ENCODE measurements around the gene FGF18. TPM values are rescaled to one million over a fixed set of nuclear protein-coding genes. Genes with fewer than 3 reads are reported as not detected.

FGF18 gene
- total and polyA plus RNA-seq, 2 donors (not counting 3 experiments of a cell fraction or from before 2014, with no cell fraction given): 0.04 to 0.27 TPM

DNA sequence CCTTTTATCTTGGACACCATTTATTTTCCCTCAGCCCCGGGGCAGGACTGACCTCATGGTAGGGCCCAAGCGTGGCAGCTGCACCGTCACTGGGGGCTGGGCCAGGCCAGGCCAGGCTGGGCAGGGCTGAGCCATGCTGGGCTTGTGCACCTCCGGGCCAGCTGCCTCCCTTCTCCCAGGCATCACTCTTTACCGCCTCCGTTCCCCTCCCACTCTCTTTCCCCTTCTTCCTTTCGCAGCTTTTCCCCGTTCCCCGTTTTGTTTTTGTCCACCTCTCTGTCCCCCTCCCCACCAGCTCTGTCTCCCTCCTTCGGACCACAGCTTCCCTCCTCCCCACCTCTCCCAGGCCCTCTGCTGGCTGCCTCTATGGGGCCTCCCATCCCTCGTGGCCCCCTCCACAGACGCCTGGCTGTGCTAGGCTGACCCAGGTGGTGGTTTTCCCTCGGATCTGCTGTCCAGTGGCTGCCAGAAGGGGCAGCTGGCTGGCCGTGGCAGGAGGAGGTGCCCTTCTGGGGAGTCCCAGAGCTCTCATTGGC lies 17.9 kb downstream of the FGF18 start:
- Histone ChIP-seq H3K27ac (ENCODE audit: insufficient read depth, low read depth, low read length) (no peak overlapping the region), H3K9me3 (replicated peaks; ENCODE audit: control insufficient read depth, insufficient read depth, low read length) (no peaks in the 10 kb centered on the region), H3K79me2 (ENCODE audit: control insufficient read depth, insufficient read depth, low read length) (no peaks in the 10 kb centered on the region), H3K4me1 (ENCODE audit: control insufficient read depth, extremely low read depth, insufficient read depth, low read length) (no peaks in the 10 kb centered on the region), H3K27me3 (ENCODE audit: control insufficient read depth in 2 of 2, insufficient read depth in 2 of 2, low read length in 2 of 2) (no peaks in the 10 kb centered on the region), H2AFZ (ENCODE audit: low read depth, low read length) (no peak overlapping the region), H3K4me2 (ENCODE audit: insufficient read depth, low read length) (no peak overlapping the region), H3K36me3 (ENCODE audit: control insufficient read depth in 2 of 2, extremely low read depth in 1 of 2, insufficient read depth in 2 of 2, low read length in 2 of 2) (no peaks in the 10 kb centered on the region), H3K4me3 (replicated peaks in 1 of 3; ENCODE audit: insufficient read depth in 1 of 3, low read depth in 1 of 3, low read length in 3 of 3) (no peak overlapping the region), H3K9ac (replicated peaks; ENCODE audit: extremely low read depth, insufficient read depth, low read length) (no peak overlapping the region), H3K9me1 (replicated peaks; ENCODE audit: control insufficient read depth, extremely low read depth, insufficient read depth, low read length) (no peaks in the 10 kb centered on the region), H4K20me1 (replicated peaks; ENCODE audit: control insufficient read depth, extremely low read depth, insufficient read depth, low read length) (no peaks in the 10 kb centered on the region)
- DNase-seq (ENCODE audit: low read depth, low spot score) (no peak), FAIRE-seq (no peak)
- TF ChIP-seq EZH2 (IDR thresholded peaks at IDR 0.05; ENCODE audit: borderline replicate concordance, low read depth, low read length, severe bottlenecking) (no peak), CTCF (IDR thresholded peaks at IDR 0.05; ENCODE audit: extremely low read depth in 1 of 2, insufficient read depth in 1 of 2, low read depth in 1 of 2, low read length in 2 of 2) (no peak), POLR2AphosphoS5 (IDR thresholded peaks at IDR 0.05; ENCODE audit: insufficient read depth, low read depth, low read length) (no peak), FOS (IDR thresholded peaks at IDR 0.05; ENCODE audit: borderline replicate concordance, insufficient read depth, low read length) (no peak), GATA2 (IDR thresholded peaks at IDR 0.05; ENCODE audit: insufficient read depth, insufficient read length, low read depth, low read length) (no peak), JUN (IDR thresholded peaks at IDR 0.05; ENCODE audit: borderline replicate concordance, insufficient read depth, insufficient read length, low read depth) (no peak)
- TF ChIP-seq, protein P1, sequence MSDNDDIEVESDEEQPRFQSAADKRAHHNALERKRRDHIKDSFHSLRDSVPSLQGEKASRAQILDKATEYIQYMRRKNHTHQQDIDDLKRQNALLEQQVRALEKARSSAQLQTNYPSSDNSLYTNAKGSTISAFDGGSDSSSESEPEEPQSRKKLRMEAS (IDR thresholded peaks at IDR 0.05; ENCODE audit: insufficient read depth, insufficient read length): no peak
- CTCF ChIA-PET: interaction anchor here (0.6 kb wide), 1 partner anchor 496 kb away, joined by 4 read pairs; no protein-coding TSS in a partner anchor
- dilution Hi-C loops (cut with MboI; ENCODE audit: extremely low pct_ligation_motif_present, low sequenced_read_pairs): no loop called here
- BruUV-seq (replicated peaks): no TSS peak
- intact Hi-C loops (cut with micrococcal nuclease): no loop called here
- POLR2A ChIA-PET: no interaction called here

Data from endothelial cell of umbilical vein (primary cell).